Kasumi-1 (cell line): ENCODE measurements around the gene TMEM232.
"Not testable (repeated sequence)": the region's sequence is repeated elsewhere in the genome, so short reads cannot be mapped to it uniquely, and the experiment has no call there.

Source experiments
- DNase-seq, 2 experiments: peaks; one replicate each; lab custom pipeline; 2025; lab: John Stamatoyannopoulos, UW

TMEM232 gene

DNA sequence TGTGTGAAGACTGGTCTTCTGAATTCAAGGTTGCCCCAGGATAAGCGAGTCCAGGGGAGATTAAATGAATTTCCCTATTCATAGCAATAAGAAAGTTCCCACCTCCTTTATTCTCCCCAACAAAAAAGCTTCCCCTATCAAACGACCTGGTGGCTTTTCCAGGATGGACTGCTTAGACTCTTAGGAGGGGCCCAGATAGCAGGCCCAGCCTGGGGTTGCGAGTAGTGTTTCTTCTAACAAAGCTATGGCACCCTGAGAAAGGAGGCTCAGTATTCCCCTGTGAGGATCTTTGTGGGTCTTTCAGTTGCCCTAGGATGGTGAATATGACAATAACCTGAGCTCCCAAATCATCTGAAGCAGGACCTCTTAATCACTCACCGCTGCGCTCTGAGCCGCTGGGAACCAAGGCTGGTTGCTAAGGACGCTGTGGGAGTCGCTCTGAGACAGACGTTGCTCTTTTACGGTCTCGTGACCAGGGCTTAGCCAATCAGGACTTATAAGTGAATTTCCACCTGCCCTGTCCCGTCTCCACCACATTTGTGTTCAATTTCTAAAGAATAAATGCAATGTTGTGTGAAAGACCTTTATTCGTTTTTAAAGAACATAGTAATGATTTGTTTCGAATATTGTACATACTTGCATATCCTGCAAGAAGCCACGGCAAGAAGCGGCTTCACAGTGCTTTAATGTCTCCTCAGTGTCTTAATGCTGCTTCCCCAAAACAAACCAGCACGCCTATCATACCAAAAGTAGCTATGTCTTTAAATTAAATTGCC, at the start of gene TMEM232:
TMEM232 (minus strand) TSS at position 423 of the 776 bp plus-strand sequence. CDS start 59,319 bp downstream, outside the sequence.
- peak; percentile 89 to 91 for DNase-seq

DNA sequence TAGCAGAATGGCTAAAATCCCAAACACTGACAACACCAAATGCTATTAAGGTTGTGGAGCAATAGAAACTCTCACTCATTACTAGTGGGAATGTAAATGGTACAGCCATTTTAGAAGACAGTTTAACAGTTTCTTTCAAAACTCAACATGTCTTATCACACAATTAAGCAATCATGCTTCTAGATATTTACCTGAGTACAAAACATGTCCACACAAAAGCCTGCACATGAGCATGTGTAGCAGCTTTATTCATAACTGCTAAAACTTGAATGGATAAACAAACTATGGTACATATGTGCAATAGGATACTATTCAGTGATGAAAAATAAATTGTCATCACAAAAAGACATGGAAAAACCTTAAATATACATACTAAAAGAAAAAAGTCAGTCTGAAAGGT, 43.8 kb upstream of the TMEM232 start:
- no peak for DNase-seq

DNA sequence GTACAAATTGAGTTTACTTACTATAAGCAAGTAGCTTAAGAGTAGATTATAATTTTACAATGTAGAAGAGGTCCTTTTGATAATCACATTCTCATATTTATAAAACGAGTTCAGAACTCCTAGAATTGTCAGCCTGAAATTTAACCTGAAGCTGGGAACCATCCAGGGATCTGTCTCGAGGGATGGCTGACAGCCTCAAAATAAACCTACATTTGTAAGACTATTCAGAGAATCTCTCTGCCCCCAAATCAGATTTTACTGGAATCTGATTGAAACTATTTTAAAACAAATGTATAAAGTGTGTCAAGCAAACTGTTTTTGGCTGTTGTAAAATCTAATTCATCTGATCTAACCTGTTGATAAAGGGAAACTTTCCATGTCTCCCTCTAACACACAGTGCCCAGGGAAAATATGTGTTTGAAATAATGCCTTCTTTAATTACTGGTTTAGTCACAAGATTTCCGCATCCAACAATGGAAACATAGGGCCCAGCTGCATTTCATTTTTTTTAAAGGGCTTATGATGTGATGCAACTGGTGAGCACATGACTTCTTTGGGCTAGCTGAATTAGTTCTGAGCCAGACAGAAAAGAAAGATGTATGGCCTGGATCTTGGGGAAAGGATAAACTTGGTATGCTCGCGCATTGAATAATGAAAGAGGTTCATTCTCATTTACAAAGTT, 42.7 kb upstream of the TMEM232 start:
- no peak for DNase-seq

DNA sequence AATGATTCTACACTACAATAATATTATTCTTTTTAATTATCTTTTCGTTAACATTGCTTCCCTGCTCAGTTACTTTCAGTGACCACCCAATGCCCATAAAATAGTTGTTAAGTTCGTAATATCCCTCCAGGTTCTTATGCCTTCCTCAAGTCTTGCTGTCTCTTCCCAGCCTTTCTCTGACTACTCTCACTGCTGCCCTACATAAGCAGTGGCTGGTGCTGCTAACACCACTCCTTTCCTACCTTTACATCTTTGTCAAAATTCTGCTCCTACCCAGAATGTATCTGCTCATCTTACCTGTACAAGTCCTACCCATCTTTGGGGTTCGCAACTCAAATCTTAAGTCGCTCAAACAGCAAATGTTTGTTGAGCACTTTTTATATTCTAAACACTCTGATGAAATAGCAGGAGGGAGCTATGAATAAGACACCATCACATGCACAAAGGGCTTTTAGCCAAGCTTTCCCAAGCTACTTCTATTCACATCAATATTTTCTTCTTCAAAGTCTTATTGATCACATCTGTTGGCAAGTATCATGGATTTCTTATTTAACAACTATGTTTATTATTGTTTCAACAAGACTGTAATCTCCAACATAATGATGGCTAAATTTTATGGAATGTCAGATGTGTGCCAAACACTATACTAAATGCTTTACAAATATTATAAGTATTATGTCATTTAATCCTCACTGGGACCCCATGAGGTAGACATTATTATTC, 41.8 kb upstream of the TMEM232 start:
- DNase-seq = no peak

DNA sequence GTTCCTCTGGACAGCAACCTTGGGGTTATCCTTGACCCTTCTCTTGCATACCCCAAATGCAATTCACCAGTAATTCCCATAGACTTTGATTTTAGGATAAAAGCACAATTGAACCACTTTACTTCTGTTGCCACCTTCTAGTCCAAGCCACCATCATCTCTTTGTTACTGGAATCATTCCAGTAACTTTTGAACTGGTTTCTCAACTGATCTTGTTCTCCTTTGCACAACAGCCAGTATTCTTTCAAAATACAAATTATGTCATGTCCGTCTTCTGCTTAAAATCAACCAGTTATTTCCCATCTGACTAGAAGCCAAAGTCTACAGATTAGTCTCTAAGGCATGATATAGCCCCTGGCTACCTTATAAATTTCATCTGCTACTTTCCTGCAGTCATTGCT, 33.7 kb upstream of the TMEM232 start:
- no peak for DNase-seq

DNA sequence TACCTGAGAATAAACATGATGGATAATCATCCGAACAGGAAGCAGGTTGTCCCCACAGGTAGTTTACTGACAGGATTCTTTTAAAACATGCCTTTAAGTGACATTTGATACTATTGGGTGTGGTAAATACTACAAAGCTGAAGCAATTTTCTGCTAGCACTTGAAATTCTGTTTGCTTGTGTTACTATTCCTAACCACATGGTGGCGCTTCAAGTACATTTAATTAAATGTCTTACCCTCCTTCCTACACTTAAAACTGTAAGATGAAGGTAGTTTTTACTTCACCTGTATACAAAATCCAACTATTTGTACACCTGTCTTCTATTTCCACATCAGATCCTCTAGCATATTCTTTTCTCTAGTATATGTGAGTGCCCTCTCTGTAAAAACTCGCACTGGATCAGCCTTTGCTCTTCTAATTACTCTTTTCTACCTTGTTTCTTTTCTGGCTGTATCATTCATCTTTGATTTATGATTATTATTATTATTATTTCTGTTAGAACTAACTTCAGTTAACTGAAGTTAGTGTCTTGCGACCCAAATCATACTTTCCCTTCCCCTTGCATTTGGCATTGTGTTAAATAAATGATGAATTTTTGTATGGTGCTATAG, 30.8 kb upstream of the TMEM232 start:
- DNase-seq = peak; percentile 63 to 66

DNA sequence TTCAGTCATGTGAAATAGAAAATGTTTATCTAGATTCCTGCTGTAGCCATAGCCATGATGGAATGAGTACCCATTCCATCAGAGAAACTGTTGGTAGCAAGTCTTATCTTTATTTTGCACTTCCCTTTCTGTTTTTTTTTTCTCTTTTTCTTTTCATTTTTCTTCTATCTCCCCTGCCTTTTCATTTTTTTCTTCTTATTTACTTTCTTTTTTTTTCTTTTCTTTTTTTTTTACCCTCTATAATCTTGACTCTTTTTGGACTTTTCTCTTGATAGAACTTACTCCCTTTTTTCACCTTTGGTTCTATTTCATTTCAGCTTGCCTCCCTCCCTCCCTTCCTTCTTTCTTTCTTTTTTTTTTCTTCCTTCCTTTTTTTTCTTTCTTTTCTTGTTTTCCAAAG, 27.7 kb upstream of the TMEM232 start:
- DNase-seq = no peak

DNA sequence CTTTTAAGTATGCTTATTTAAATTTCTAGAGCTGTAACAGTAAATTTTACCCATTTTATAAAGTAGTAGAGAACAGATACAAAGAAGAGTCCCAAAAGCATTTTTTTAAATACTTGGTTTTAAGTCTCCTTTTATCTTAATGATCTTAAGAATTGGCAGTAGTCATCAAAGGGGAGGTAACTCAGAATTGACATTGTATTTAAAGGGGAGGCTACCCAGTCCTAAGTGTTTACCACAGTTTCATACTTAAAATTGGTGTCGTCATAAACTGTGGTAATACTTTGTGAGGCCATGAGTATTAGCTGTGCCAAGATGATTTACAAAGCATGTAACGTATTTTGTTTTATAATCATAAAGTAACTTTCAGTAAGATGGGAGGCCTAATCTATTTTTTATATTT, 27.1 kb upstream of the TMEM232 start:
- DNase-seq = no peak

DNA sequence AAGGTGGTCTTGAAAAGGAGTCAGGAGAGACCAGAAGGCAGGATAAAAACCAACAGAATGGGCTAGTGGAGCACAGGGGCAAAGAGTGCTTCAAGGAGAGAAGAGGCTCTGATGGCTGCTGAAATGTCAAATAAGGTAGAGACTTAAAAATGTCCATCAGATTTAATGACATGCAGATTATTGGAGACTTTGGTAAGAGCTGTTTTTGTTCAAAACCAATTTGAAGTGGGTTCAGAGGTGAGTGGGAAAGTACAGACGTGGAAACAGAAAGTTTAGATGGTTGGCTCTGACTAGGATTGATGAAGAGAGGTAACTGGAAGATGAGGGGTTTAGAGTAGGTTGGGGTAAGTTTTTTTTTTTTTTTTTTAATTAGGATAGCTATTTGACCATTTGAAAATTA, 26.5 kb upstream of the TMEM232 start:
- DNase-seq = no peak

DNA sequence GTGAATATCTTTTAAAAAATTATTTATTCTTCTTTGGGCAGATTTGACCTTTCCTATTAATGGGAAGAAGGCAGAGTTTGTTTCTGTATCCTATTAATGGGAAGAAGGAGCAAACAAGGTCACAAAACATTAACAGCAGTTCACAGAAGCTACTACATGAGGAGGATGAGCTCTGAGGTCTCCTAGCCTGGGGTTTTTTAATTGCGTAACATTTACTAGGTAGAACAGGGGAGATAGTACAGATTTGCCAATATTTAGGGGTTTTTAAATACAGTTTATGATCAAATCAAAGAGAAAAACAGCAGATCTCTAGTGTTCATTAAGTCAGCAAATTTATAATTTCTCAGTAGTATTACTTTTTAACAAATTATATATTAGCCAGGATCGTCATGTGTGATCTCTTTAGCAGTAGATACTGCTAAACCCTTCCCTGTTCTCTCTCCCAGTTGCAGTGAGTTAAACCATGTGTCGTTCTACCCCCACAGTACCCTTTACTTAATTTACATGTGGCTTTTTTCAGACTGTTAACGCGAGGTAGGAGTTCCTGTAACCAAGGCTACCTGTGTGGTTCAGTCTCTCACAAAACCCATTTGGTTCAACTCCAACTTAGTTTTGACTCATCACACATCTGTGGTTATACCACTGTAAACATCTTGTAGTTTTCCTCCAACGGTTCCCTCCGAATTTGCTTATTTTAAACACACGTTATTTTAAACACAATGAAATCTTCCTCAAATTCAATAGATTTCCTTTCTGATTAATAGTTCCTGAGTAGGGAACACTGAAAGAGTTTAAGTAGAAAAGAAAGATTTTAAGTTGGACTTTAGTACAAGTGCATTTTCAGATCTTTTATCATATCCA, 25.7 kb upstream of the TMEM232 start:
- no peak for DNase-seq

DNA sequence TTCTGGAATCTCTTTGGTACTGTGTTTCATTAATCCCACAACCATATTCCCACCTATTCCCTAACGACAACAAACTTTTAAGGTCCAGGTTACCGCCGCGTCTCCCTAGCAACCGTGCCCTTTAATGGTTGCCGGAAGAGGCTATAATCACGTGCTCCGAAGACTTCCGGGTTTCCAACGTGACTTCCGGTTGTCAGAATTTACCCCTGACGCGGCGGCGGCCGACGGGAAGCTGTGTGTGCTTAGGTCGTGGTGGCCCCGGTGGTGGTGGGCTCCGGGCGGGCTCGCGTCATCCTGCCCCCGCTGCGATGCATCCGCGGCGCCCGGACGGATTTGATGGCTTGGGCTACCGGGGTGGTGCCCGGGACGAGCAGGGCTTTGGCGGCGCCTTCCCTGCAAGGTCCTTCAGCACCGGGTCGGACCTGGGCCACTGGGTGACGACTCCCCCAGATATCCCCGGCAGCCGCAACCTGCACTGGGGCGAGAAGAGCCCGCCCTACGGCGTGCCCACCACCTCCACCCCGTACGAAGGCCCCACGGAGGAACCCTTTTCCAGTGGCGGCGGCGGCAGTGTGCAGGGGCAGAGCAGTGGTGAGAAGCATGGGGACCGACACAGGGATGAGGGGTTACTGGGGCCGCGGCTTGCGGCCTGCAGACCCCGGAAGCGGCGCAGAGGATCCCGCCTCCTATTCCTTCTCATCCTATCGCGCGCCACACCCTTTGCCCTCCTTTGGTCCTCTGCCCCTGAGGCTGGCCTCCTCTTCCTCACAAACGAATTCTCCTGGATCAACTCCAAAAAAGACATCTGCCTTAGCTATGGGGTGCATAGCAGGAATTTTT, 12.6 kb upstream of the TMEM232 start, which contains the start of gene SLC25A46:
SLC25A46 (plus strand) TSS at position 196 of the 840 bp plus-strand sequence; CDS start at position 309, 113 bp downstream.
- peak; percentile 92 for DNase-seq

DNA sequence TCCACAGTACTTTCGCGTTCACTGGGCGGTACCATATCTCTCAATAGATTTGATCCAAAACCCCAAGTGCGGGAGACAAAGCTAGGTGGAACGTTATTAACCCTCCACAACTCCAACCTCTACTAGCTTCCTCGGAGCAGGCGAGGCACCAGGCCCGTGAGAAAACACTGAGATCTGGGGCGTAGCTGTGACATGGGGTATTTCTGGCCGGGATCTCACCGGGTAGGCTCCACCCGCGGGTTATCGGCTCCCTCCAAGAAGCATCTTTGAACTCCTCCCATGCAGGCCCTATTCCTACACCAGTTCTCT, 12.0 kb upstream of the TMEM232 start:
- no peak for DNase-seq

DNA sequence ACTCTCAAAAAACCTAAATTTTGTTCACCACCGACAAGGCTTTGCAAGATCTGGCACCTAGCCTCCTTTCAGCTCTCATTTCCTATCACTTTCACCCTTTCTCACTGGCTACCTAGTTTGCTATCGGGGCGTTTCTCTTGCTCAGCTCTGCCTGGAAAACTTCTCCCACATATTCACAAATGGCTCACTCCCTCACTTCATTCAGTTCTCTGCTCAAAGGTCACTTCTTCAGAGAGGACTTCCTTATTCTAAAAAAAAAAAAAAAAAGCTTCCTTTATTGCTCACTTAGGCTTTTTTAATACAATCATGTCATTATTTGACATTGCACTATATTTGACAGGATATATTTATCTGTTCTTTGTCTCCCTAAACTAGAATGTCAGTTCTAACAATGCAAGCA, 10.3 kb upstream of the TMEM232 start:
- no peak for DNase-seq

DNA sequence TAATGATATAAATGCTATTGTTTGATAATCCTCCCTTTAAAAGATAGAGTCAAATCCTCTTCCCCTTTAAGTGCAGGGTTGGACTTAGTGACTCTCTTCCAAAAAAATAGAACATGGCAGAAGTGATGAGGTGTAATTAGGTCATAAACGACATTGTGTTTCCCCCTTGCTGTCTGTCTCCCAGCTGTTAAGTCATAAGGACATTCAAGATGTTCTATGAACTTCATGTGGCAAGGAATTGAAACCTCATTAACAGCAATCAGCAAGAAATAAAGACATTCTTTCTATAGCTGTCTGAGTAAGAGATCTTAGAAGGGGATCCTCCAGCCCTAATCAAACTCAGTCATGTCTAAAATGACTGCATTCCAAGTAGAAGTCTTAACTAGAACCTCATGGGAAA, 9.1 kb upstream of the TMEM232 start:
- no peak for DNase-seq

DNA sequence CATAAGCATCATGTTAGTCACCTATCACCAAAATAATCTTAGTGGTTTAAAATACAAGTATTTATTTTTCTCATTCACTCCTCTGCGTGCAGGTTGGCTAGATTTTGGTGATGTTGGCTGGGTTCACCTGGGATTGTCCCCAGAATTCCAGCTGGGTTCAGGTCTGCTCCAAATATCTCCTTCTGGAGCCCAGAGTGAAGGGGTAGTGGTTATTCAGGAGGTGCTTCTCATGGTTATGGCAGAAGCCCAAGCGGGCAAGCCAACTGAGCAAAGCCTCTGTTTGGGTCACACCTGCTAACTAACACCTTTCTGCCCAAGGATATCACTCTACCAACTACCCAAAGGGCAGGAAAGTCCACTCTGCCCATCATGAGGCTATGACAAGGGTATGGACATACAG, 7.6 kb upstream of the TMEM232 start:
- DNase-seq = no peak

DNA sequence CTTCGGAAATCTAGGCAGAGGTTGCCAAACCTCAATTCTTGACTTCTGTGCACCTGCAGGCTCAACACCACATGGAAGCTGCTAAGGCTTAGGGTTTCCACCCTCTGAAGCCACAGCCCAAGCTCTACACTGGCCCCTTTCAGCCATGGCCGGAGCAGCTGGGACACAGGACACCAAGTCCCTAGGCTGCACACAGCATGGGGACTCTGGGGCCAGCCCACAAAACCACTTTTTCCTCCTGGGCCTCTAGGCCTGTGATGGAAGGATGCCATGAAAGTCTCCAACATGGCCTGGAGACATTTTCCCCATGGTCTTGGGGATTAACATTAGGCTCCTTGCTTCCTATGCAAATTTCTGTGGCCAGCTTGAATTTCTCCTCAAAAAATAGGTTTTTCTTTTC, 5.0 kb upstream of the TMEM232 start:
- DNase-seq = not testable (repeated sequence)

DNA sequence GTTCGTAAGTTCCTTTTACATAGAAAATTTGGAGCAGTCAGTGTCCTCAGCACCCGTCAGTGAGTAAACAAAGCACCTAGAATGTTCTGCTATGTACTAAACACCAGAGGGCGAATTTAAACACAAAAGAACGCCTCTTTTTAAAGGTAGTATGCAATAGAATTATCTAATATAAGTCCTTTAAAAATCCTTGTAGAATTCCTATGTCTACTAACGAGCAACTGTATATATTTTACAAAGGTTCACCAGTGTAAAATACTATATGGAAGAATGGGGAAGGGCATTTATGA, 499 bp upstream of the TMEM232 start:
- DNase-seq = peak in 1 of 2 experiments; percentile 58

DNA sequence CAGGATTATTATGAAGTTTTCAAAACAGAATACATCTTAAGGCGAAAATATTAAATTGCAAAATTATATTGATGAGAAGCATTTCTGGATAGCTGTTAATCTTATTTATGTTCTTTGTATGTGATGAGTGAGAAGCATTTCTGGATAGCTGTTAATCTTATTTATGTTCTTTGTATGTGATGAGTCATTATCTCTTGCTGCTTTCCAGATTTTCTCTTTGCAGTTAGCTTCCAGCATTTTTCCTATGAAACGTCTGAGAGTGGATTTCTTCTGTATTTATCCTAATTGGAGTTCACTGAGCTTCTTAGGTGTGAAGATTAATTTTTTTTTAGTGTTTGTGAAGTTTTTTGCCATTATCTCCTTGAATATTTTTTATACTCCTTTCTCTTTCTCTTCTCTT, 8.2 kb downstream of the TMEM232 start:
- no peak for DNase-seq

DNA sequence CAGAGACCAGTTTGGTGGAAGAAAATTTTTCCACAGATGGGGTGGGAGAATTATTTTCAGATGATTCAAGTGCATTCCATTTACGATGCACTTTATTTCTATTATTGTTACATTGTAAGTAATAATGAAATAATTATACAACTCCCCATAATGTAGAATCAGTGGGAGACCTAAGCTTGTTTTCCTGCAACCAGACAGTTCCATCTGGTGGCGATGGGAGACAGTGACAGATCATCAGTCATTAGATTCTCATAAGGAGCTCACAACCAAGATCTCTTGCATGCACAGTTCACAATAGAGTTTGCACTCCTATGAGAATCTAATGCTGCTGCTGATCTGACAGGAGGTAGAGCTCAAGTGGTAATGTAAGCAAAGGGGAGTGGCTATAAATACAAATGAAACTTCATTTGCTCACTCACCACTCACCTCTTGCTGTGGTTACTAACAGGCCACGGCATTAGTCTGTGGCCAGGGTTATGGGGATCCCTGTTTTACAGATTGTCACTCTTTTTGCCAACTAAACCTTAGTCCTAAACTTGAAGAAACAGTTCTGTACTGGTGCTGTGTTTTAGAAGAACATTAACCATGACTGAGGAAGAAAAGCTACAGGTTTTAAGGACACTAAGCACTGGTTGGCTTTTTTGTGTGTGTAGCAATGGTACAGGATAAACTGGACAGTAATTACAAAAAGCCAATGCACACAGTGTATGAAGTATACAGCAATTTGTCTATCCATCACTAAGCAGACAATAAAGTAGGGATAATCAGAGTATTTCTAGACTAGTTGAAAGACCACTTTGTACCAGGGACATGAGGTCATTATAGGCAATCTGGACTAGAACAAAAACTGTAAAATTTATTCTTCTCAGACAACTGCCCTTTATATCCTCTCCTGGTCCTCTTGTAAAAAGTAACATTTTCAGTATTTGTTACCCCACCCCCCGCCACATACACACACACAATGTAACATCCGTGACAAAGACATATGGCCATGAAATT, 9.9 kb downstream of the TMEM232 start:
- DNase-seq = no peak
